HepG2 (cell line): ENCODE measurements around the gene CARMIL3. TPM values are rescaled to one million over a fixed set of nuclear protein-coding genes. Genes with fewer than 3 reads are reported as not detected.

ENCODE experiments used
- AGO2 ChIP-seq: fragments of 200-400 bp; formaldehyde crosslinking; optimal IDR thresholded peaks from 2 replicates; pipeline ENCODE3; 2017; ENCODE audit warnings: mild to moderate bottlenecking, low read depth, low read length, moderate library complexity
- ARHGAP35 ChIP-seq: sonication (generic); formaldehyde crosslinking; IDR thresholded peaks from 2 replicates; pipeline ENCODE4 v1.9.0; 2022; ENCODE audit warnings: mild to moderate bottlenecking, inconsistent platforms, moderate library complexity, missing genetic modification reagents, borderline replicate concordance
- GZF1 ChIP-seq: sonication (generic); formaldehyde crosslinking; IDR thresholded peaks from 2 replicates; pipeline ENCODE4 v1.5.1; 2020; ENCODE audit warnings: mild to moderate bottlenecking, missing genetic modification reagents
- HCFC1 ChIP-seq: fragments of 150-350 bp; IDR thresholded peaks from 2 replicates; pipeline ENCODE4 v1.6.1; 2014; ENCODE audit warnings: low read depth, low read length
- HOMEZ ChIP-seq: IDR thresholded peaks from 2 replicates; pipeline ENCODE4 v1.6.1; 2016; ENCODE audit warnings: low read depth
- JUN ChIP-seq: sonication (generic); formaldehyde crosslinking; IDR thresholded peaks from 2 replicates; pipeline ENCODE4 v1.4.0; 2020; ENCODE audit warnings: mild to moderate bottlenecking, missing genetic modification reagents
- KAT7 ChIP-seq: IDR thresholded peaks from 2 replicates; pipeline ENCODE4 v1.6.1; 2018; ENCODE audit warnings: borderline replicate concordance, missing compliant biosample characterization
- MXI1 ChIP-seq: IDR thresholded peaks from 3 replicates; pipeline ENCODE4 v1.6.1; 2012; ENCODE audit warnings: low read depth, low read length, inconsistent platforms, borderline replicate concordance
- PAF1 ChIP-seq: IDR thresholded peaks from 2 replicates; pipeline ENCODE4 v1.6.1; 2016; ENCODE audit warnings: missing genetic modification reagents, missing compliant biosample characterization
- PRMT3 ChIP-seq: sonication (generic); formaldehyde crosslinking; IDR thresholded peaks from 2 replicates; pipeline ENCODE4 v1.8.1; 2022; ENCODE audit warnings: low read depth, mild to moderate bottlenecking, moderate library complexity, missing genetic modification reagents, borderline replicate concordance
- RFXANK ChIP-seq: IDR thresholded peaks from 2 replicates; pipeline ENCODE4 v1.6.1; 2016
- SMAD1 ChIP-seq: sonication (generic); formaldehyde crosslinking; IDR thresholded peaks from 2 replicates; pipeline ENCODE4 v1.4.0; 2020; ENCODE audit warnings: missing genetic modification reagents, low read depth, mild to moderate bottlenecking, borderline replicate concordance
- TEF ChIP-seq: sonication (generic); formaldehyde crosslinking; IDR thresholded peaks from 2 replicates; pipeline ENCODE4 v1.5.0; 2020; ENCODE audit warnings: missing genetic modification reagents
- TFDP1 ChIP-seq: IDR thresholded peaks from 2 replicates; pipeline ENCODE4 v1.6.1; 2016; ENCODE audit warnings: missing compliant biosample characterization, missing genetic modification reagents, borderline replicate concordance
- TSC22D2 ChIP-seq: sonication (generic); formaldehyde crosslinking; IDR thresholded peaks from 2 replicates; pipeline ENCODE4 v1.5.1; 2020; ENCODE audit warnings: missing genetic modification reagents, mild to moderate bottlenecking, borderline replicate concordance
- ZMYM3 ChIP-seq: sonication (generic); formaldehyde crosslinking; IDR thresholded peaks from 2 replicates; pipeline ENCODE4 v1.5.1; 2020; ENCODE audit warnings: mild to moderate bottlenecking, missing genetic modification reagents
- ZNF281 ChIP-seq: sonication (generic); formaldehyde crosslinking; IDR thresholded peaks from 2 replicates; pipeline ENCODE4 v1.4.0; 2020; ENCODE audit warnings: missing genetic modification reagents, borderline replicate concordance
- ZNF34 ChIP-seq: sonication (generic); formaldehyde crosslinking; IDR thresholded peaks from 2 replicates; pipeline ENCODE4 v1.4.0; 2020; ENCODE audit warnings: mild to moderate bottlenecking, missing genetic modification reagents, borderline replicate concordance
- ZNF605 ChIP-seq: sonication (generic); formaldehyde crosslinking; IDR thresholded peaks from 2 replicates; pipeline ENCODE4 v1.8.0; 2022; ENCODE audit warnings: mild to moderate bottlenecking, missing genetic modification reagents
- ZNF761 ChIP-seq: sonication (generic); formaldehyde crosslinking; conservative IDR thresholded peaks from 2 replicates; pipeline ENCODE4 v1.4.0; 2020; ENCODE audit warnings: mild to moderate bottlenecking, missing genetic modification reagents
- ZNF781 ChIP-seq: sonication (generic); formaldehyde crosslinking; IDR thresholded peaks from 2 replicates; pipeline ENCODE4 v1.5.1; 2020; ENCODE audit warnings: borderline replicate concordance, mild to moderate bottlenecking, missing genetic modification reagents; ENCODE audit errors: not compliant biosample characterization
- ZNF879 ChIP-seq: sonication (generic); formaldehyde crosslinking; IDR thresholded peaks from 2 replicates; pipeline ENCODE4 v1.8.1; 2023; ENCODE audit warnings: missing genetic modification reagents
- polyA plus RNA-seq, 8 experiments: library from polyadenylated mRNA; depleted of rRNA in 3 of 8; stranded (reverse) in 7 of 8; unstranded in 1 of 8; fragments of >200 nt; fragmentation: Illumina TruSeq in 4 of 8; extraction: Trizol in 4 of 8; gene quantifications; 2 replicates each; pipeline versions ENCODE4 v1.2.1 to v1.2.3, GENCODE V29; 2011 to 2016; ENCODE audit warnings: low read depth in 4 of 8, missing spikeins in 1 of 8, mixed read lengths in 1 of 8; ENCODE audit not compliant: insufficient read depth in 1 of 8
- total RNA-seq, 5 experiments: library from RNA; depleted of rRNA; stranded (reverse); fragments of >200 nt; fragmentation: Illumina TruSeq; extraction: Trizol; gene quantifications; 2 replicates each; pipeline ENCODE4 v1.2.3, GENCODE V29; 2016; ENCODE audit warnings: low read depth in 1 of 5

CARMIL3 gene
- total and polyA plus RNA-seq, 2 of the 13 experiments (the other 11 are each of a cell fraction or from before 2014, with no cell fraction given): 0.27 to 0.55 TPM

GRCh38 chr14:24080888-24081738 lies 29.3 kb downstream of the CARMIL3 start (continued):
- peak; percentile 7; the same call in 1 of the 2 replicates for TF ChIP-seq HOMEZ (CRISPR knock-in tag)
- TF ChIP-seq HCFC1: no peak
- no peak for TF ChIP-seq PRMT3 (CRISPR knock-in tag)
- TF ChIP-seq ZNF605 (CRISPR knock-in tag): no peak
- TF ChIP-seq JUN: no peak
- TF ChIP-seq ARHGAP35: peak; percentile 44; the same call in 1 of the 2 replicates
- TF ChIP-seq TFDP1 (CRISPR knock-in tag): peak; percentile 80
- TF ChIP-seq ZNF281 (CRISPR knock-in tag): peak; percentile 39; the same call in 1 of the 2 replicates
- no peak; the same call in 1 of the 2 replicates for TF ChIP-seq TEF (CRISPR knock-in tag)
- no peak for TF ChIP-seq ZMYM3 (CRISPR knock-in tag)
- TF ChIP-seq ZNF34 (CRISPR knock-in tag): no peak
- no peak for TF ChIP-seq ZNF781 (CRISPR knock-in tag)
- peak; percentile 47; the same call in 1 of the 2 replicates for TF ChIP-seq KAT7 (CRISPR knock-in tag)
- TF ChIP-seq AGO2: peak; percentile 67
- TF ChIP-seq PAF1 (CRISPR knock-in tag): no peak
- no peak; the same call in 1 of the 2 replicates for TF ChIP-seq ZNF761 (CRISPR knock-in tag)
- TF ChIP-seq MXI1: no peak; the same call in 2 of the 3 replicates
- TF ChIP-seq SMAD1 (CRISPR knock-in tag): no peak
- TF ChIP-seq ZNF879 (CRISPR knock-in tag): peak; percentile 81
- TF ChIP-seq RFXANK (CRISPR knock-in tag): no peak
- TF ChIP-seq TSC22D2 (CRISPR knock-in tag): peak; percentile 55; the same call in 1 of the 2 replicates
- 0 out of 2 replicates have a peak, but pooled peaks have one; percentile 17 for TF ChIP-seq GZF1
